WTC11 (cell line): ENCODE measurements around the gene HAND2. TPM values are rescaled to one million over a fixed set of nuclear protein-coding genes. Genes with fewer than 3 reads are reported as not detected.

ENCODE experiments used
- ATAC-seq: fragments of 200-7000 bp; cut with Tn5 transposase; 2 replicates; pipeline ENCODE4 v1.10.0; 2021; ENCODE audit warnings: mild to moderate bottlenecking, moderate library complexity
- CTCF ChIA-PET: fragments of 300-600 bp; sonication (Branson Sonifier 250); formaldehyde crosslinking; loops from one replicate; lab custom pipeline; 2021; ENCODE audit warnings: antibody characterized with exemption; lab: Charles Lee
- POLR2A ChIA-PET: fragments of 350-600 bp; sonication (Branson Sonifier 250); formaldehyde crosslinking; loops from one replicate; lab custom pipeline; 2021; ENCODE audit warnings: antibody characterized with exemption; lab: Charles Lee
- DNase-seq: peaks from one replicate; pipeline ENCODE4 v3.0.0; 2021; ENCODE audit warnings: low spot score
- H3K27ac Mint-ChIP-seq: 2 replicates; pipeline ENCODE4 v1.8.0; 2021; ENCODE audit warnings: mixed read lengths
- H3K27me3 Mint-ChIP-seq: 2 replicates; pipeline ENCODE4 v1.8.0; 2021; ENCODE audit warnings: low read depth, mild to moderate bottlenecking, moderate library complexity, mixed read lengths
- H3K36me3 Mint-ChIP-seq: 2 replicates; pipeline ENCODE4 v1.8.0; 2021; ENCODE audit warnings: mixed read lengths
- H3K4me1 Mint-ChIP-seq: 2 replicates; pipeline ENCODE4 v1.8.0; 2022; ENCODE audit warnings: mixed read lengths
- H3K4me3 Mint-ChIP-seq: 2 replicates; pipeline ENCODE4 v1.8.0; 2021; ENCODE audit warnings: mild to moderate bottlenecking, moderate library complexity, mixed read lengths
- H3K9me3 Mint-ChIP-seq: 2 replicates; pipeline ENCODE4 v1.8.0; 2021; ENCODE audit warnings: mixed read lengths
- CBFB ChIP-seq: sonication (generic); formaldehyde crosslinking; IDR thresholded peaks from 2 replicates; pipeline ENCODE4 v1.8.1; 2022; ENCODE audit warnings: mild to moderate bottlenecking, low read depth, missing genetic modification reagents
- CREM ChIP-seq: sonication (generic); formaldehyde crosslinking; IDR thresholded peaks from 2 replicates; pipeline ENCODE4 v1.8.1; 2022; ENCODE audit warnings: mild to moderate bottlenecking, missing genetic modification reagents, moderate library complexity
- ETV6 ChIP-seq: sonication (generic); formaldehyde crosslinking; IDR thresholded peaks from 2 replicates; pipeline ENCODE4 v1.8.1; 2022; ENCODE audit warnings: mild to moderate bottlenecking, missing genetic modification reagents
- FOXJ3 ChIP-seq: sonication (generic); formaldehyde crosslinking; IDR thresholded peaks from 2 replicates; pipeline ENCODE4 v1.9.0; 2021; ENCODE audit warnings: missing genetic modification reagents, mild to moderate bottlenecking, borderline replicate concordance
- IRF2 ChIP-seq: sonication (generic); formaldehyde crosslinking; IDR thresholded peaks from 2 replicates; pipeline ENCODE4 v1.8.0; 2022; ENCODE audit warnings: low read depth, missing genetic modification reagents, borderline replicate concordance
- MYBL2 ChIP-seq: sonication (generic); formaldehyde crosslinking; IDR thresholded peaks from 2 replicates; pipeline ENCODE4 v1.8.1; 2023; ENCODE audit warnings: mild to moderate bottlenecking, moderate library complexity, missing genetic modification reagents
- NFATC4 ChIP-seq: fragments of 250-450 bp; sonication (Bioruptor Pico); IDR thresholded peaks from 2 replicates; pipeline ENCODE4 v1.9.0; 2021; ENCODE audit warnings: mild to moderate bottlenecking
- NFE2L1 ChIP-seq: sonication (generic); formaldehyde crosslinking; IDR thresholded peaks from 2 replicates; pipeline ENCODE4 v1.8.1; 2023; ENCODE audit warnings: missing genetic modification reagents
- OVOL2 ChIP-seq: fragments of 250-450 bp; sonication (Bioruptor Pico); IDR thresholded peaks from 2 replicates; pipeline ENCODE4 v1.9.0; 2021; ENCODE audit warnings: mild to moderate bottlenecking, borderline replicate concordance
- TEAD1 ChIP-seq: sonication (generic); formaldehyde crosslinking; IDR thresholded peaks from 2 replicates; pipeline ENCODE4 v1.8.0; 2022; ENCODE audit warnings: mild to moderate bottlenecking, missing genetic modification reagents
- TEAD4 ChIP-seq: sonication (generic); formaldehyde crosslinking; IDR thresholded peaks from 2 replicates; pipeline ENCODE4 v1.8.0; 2022; ENCODE audit warnings: mild to moderate bottlenecking, missing genetic modification reagents
- total RNA-seq: library from RNA; stranded (reverse); gene quantifications from 3 replicates; pipeline ENCODE4 v1.2.3, GENCODE V29; 2021
- TF ChIP-seq, protein P1 (sequence below): fragments of 250-450 bp; sonication (Bioruptor Pico); IDR thresholded peaks from 2 replicates; pipeline ENCODE4 v2.1.2; 2022; ENCODE audit warnings: mild to moderate bottlenecking, moderate library complexity
- TF ChIP-seq, protein P2 (sequence below): fragments of 250-450 bp; sonication (Bioruptor Pico); IDR thresholded peaks from 2 replicates; pipeline ENCODE4 v1.8.0; 2021; ENCODE audit warnings: mild to moderate bottlenecking
- TF ChIP-seq, protein P3 (sequence below): sonication (generic); formaldehyde crosslinking; IDR thresholded peaks from 2 replicates; pipeline ENCODE4 v1.8.0; 2022; ENCODE audit warnings: mild to moderate bottlenecking, missing genetic modification reagents
- TF ChIP-seq, protein P4 (sequence below): sonication (generic); formaldehyde crosslinking; IDR thresholded peaks from 2 replicates; pipeline ENCODE4 v1.8.1; 2023; ENCODE audit warnings: mild to moderate bottlenecking, missing genetic modification reagents, moderate library complexity
- TF ChIP-seq, protein P5 (sequence below): fragments of 200-600 bp; IDR thresholded peaks from 2 replicates; pipeline ENCODE4 v1.8.0; 2022; ENCODE audit warnings: antibody characterized with exemption
- TF ChIP-seq, protein P6 (sequence below): sonication (generic); formaldehyde crosslinking; IDR thresholded peaks from 2 replicates; pipeline ENCODE4 v1.8.1; 2022; ENCODE audit warnings: low read depth, missing genetic modification reagents, borderline replicate concordance
- TF ChIP-seq, protein P7 (sequence below): fragments of 250-450 bp; sonication (Bioruptor Pico); IDR thresholded peaks from 2 replicates; pipeline ENCODE4 v1.9.0; 2021; ENCODE audit warnings: mild to moderate bottlenecking
- TF ChIP-seq, protein P8 (sequence below): fragments of 250-450 bp; sonication (Bioruptor Pico); IDR thresholded peaks from 2 replicates; pipeline ENCODE4 v1.9.0; 2021; ENCODE audit warnings: mild to moderate bottlenecking
- TF ChIP-seq, protein P9 (sequence below): sonication (generic); formaldehyde crosslinking; conservative IDR thresholded peaks from 2 replicates; pipeline ENCODE4 v1.8.1; 2023; ENCODE audit warnings: mild to moderate bottlenecking, low read depth, missing genetic modification reagents, moderate library complexity

Gene HAND2
- total RNA-seq, 1 experiment from 2014 or later = 0.13 TPM

DNA sequence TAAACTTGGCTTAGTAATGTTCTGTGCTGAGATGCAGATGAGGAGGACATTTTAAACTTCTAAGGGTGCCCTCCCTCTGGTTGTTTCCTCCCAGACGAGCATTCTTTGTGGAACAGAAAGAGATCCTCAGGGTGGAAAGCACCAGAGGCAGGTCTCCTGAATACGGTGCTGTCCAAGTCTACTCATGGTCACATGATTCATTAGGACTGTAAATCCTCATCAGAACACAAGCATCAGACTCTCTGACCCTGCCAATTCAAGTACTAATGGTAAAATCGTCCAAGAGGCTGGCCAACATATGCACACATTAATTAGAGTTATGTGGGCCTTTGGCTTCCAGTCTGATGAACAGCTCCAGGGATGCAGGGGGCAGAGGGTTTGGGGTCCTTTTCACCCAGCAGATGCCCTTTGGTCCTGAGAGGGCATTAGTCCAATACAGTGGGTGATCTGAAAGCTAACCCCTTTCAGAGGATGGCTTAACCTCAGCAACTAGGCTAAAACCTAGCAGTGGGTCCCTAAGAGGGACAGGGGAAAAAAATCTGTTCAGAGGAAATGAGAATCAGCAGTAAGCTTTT lies 18.2 kb downstream of the HAND2 start (continued):
- TF ChIP-seq, protein P1, sequence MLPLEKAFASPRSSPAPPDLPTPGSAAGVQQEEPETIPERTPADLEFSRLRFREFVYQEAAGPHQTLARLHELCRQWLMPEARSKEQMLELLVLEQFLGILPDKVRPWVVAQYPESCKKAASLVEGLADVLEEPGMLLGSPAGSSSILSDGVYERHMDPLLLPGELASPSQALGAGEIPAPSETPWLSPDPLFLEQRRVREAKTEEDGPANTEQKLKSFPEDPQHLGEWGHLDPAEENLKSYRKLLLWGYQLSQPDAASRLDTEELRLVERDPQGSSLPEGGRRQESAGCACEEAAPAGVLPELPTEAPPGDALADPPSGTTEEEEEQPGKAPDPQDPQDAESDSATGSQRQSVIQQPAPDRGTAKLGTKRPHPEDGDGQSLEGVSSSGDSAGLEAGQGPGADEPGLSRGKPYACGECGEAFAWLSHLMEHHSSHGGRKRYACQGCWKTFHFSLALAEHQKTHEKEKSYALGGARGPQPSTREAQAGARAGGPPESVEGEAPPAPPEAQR (CRISPR knock-in tag) = no peak
- TF ChIP-seq, protein P2, sequence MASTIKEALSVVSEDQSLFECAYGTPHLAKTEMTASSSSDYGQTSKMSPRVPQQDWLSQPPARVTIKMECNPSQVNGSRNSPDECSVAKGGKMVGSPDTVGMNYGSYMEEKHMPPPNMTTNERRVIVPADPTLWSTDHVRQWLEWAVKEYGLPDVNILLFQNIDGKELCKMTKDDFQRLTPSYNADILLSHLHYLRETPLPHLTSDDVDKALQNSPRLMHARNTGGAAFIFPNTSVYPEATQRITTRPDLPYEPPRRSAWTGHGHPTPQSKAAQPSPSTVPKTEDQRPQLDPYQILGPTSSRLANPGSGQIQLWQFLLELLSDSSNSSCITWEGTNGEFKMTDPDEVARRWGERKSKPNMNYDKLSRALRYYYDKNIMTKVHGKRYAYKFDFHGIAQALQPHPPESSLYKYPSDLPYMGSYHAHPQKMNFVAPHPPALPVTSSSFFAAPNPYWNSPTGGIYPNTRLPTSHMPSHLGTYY (CRISPR knock-in tag) = no peak
- TF ChIP-seq CREM (CRISPR knock-in tag) (no peak), IRF2 (CRISPR knock-in tag) (no peak), OVOL2 (CRISPR knock-in tag) (no peak), NFE2L1 (CRISPR knock-in tag) (no peak), NFATC4 (no peak)
- TF ChIP-seq, protein P3, sequence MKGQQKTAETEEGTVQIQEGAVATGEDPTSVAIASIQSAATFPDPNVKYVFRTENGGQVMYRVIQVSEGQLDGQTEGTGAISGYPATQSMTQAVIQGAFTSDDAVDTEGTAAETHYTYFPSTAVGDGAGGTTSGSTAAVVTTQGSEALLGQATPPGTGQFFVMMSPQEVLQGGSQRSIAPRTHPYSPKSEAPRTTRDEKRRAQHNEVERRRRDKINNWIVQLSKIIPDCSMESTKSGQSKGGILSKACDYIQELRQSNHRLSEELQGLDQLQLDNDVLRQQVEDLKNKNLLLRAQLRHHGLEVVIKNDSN (CRISPR knock-in tag) = no peak
- TF ChIP-seq, protein P4, sequence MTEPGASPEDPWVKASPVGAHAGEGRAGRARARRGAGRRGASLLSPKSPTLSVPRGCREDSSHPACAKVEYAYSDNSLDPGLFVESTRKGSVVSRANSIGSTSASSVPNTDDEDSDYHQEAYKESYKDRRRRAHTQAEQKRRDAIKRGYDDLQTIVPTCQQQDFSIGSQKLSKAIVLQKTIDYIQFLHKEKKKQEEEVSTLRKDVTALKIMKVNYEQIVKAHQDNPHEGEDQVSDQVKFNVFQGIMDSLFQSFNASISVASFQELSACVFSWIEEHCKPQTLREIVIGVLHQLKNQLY (CRISPR knock-in tag) = no peak
- TF ChIP-seq, protein P5, sequence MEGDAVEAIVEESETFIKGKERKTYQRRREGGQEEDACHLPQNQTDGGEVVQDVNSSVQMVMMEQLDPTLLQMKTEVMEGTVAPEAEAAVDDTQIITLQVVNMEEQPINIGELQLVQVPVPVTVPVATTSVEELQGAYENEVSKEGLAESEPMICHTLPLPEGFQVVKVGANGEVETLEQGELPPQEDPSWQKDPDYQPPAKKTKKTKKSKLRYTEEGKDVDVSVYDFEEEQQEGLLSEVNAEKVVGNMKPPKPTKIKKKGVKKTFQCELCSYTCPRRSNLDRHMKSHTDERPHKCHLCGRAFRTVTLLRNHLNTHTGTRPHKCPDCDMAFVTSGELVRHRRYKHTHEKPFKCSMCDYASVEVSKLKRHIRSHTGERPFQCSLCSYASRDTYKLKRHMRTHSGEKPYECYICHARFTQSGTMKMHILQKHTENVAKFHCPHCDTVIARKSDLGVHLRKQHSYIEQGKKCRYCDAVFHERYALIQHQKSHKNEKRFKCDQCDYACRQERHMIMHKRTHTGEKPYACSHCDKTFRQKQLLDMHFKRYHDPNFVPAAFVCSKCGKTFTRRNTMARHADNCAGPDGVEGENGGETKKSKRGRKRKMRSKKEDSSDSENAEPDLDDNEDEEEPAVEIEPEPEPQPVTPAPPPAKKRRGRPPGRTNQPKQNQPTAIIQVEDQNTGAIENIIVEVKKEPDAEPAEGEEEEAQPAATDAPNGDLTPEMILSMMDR = no peak
- TF ChIP-seq, protein P6, sequence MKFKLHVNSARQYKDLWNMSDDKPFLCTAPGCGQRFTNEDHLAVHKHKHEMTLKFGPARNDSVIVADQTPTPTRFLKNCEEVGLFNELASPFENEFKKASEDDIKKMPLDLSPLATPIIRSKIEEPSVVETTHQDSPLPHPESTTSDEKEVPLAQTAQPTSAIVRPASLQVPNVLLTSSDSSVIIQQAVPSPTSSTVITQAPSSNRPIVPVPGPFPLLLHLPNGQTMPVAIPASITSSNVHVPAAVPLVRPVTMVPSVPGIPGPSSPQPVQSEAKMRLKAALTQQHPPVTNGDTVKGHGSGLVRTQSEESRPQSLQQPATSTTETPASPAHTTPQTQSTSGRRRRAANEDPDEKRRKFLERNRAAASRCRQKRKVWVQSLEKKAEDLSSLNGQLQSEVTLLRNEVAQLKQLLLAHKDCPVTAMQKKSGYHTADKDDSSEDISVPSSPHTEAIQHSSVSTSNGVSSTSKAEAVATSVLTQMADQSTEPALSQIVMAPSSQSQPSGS (CRISPR knock-in tag) = no peak
- TF ChIP-seq, all 79 proteins: peak for 0

DNA sequence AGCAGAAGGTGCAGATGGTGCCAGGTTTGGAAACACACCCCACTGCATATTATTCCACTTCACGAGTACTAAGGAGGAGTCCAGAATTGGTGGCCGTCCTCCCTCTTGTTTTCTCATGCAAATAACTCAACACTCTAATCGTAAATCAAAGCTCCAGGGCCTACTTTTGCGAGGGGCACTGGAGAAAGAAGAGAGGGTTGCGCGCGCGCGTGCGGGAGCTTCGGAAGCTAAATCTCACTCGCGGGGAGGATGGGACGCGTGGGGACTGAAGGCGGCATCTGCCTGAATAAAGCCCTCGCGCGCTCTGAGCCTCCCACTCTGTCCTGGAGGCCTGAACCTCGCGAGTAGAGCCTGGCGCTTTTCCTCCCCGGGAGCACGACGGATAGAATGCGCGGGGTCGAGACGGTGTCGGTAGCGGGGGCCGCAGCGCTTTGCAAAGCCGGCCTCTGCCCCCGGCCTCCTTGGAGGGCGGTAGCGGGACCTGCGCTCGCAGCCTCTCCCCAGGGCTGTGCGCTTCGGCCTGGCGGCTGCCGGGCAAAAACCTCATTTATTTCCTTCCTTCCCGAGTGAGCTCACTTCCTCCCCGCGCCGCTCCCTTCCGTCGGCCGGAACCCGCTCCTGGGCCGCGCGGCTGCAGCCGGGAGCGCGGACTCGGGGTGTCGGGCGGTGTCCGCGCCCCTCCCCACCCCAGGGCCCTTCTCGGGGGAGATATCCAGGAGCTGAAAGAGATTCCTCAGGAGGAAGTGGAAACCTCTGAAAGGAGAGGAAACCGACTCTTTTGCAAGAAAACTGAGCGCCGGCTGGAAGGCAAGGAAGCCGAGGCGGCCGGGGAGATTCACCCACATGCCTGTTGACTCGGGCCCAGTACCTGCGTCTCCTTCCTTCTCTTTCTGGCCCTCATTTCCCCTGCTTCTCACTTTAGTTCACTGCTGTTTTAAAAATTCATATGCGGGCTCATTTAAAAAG lies 20.7 kb downstream of the HAND2 start:
- H3K9me3 Mint-ChIP-seq = no peaks in the 10 kb centered on the region
- peak; percentile 32 for ATAC-seq
- ChIA-PET POLR2A (interaction anchor here (0.6 to 1.6 kb wide), 4 partner anchors 8 to 21 kb away, joined by 3 to 7 read pairs (median 4); partner anchors contain the start of gene HAND2), CTCF (interaction anchor here (0.7 to 2.1 kb wide), 8 partner anchors 8 to 208 kb away, joined by 3 to 9 read pairs (median 5); no protein-coding TSS in a partner anchor)
- H3K27ac Mint-ChIP-seq = no peak overlapping the region
- peak overlapping the region; percentile 64 for H3K4me3 Mint-ChIP-seq
- no peak for DNase-seq
- peaks cover 100% of the 10 kb centered on the region for H3K27me3 Mint-ChIP-seq
- H3K36me3 Mint-ChIP-seq = no peaks in the 10 kb centered on the region
- H3K4me1 Mint-ChIP-seq = peaks cover 42% of the 10 kb centered on the region
- TF ChIP-seq MYBL2 (CRISPR knock-in tag) (no peak), CREM (CRISPR knock-in tag) (no peak), TEAD1 (CRISPR knock-in tag) (no peak), FOXJ3 (CRISPR knock-in tag) (no peak), CBFB (no peak), ETV6 (CRISPR knock-in tag) (no peak), TEAD4 (CRISPR knock-in tag) (no peak)
- TF ChIP-seq, protein P7, sequence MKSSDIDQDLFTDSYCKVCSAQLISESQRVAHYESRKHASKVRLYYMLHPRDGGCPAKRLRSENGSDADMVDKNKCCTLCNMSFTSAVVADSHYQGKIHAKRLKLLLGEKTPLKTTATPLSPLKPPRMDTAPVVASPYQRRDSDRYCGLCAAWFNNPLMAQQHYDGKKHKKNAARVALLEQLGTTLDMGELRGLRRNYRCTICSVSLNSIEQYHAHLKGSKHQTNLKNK (CRISPR knock-in tag) = no peak
- TF ChIP-seq, protein P8, sequence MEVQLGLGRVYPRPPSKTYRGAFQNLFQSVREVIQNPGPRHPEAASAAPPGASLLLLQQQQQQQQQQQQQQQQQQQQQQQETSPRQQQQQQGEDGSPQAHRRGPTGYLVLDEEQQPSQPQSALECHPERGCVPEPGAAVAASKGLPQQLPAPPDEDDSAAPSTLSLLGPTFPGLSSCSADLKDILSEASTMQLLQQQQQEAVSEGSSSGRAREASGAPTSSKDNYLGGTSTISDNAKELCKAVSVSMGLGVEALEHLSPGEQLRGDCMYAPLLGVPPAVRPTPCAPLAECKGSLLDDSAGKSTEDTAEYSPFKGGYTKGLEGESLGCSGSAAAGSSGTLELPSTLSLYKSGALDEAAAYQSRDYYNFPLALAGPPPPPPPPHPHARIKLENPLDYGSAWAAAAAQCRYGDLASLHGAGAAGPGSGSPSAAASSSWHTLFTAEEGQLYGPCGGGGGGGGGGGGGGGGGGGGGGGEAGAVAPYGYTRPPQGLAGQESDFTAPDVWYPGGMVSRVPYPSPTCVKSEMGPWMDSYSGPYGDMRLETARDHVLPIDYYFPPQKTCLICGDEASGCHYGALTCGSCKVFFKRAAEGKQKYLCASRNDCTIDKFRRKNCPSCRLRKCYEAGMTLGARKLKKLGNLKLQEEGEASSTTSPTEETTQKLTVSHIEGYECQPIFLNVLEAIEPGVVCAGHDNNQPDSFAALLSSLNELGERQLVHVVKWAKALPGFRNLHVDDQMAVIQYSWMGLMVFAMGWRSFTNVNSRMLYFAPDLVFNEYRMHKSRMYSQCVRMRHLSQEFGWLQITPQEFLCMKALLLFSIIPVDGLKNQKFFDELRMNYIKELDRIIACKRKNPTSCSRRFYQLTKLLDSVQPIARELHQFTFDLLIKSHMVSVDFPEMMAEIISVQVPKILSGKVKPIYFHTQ (CRISPR knock-in tag) = no peak
- TF ChIP-seq, protein P9, sequence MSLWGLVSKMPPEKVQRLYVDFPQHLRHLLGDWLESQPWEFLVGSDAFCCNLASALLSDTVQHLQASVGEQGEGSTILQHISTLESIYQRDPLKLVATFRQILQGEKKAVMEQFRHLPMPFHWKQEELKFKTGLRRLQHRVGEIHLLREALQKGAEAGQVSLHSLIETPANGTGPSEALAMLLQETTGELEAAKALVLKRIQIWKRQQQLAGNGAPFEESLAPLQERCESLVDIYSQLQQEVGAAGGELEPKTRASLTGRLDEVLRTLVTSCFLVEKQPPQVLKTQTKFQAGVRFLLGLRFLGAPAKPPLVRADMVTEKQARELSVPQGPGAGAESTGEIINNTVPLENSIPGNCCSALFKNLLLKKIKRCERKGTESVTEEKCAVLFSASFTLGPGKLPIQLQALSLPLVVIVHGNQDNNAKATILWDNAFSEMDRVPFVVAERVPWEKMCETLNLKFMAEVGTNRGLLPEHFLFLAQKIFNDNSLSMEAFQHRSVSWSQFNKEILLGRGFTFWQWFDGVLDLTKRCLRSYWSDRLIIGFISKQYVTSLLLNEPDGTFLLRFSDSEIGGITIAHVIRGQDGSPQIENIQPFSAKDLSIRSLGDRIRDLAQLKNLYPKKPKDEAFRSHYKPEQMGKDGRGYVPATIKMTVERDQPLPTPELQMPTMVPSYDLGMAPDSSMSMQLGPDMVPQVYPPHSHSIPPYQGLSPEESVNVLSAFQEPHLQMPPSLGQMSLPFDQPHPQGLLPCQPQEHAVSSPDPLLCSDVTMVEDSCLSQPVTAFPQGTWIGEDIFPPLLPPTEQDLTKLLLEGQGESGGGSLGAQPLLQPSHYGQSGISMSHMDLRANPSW = no peak
